ENCODE data around the gene SUMO2. TPM values are rescaled to one million over a fixed set of nuclear protein-coding genes. Genes with fewer than 3 reads are reported as not detected.
"Not testable (repeated sequence)": the region's sequence is repeated elsewhere in the genome, so short reads cannot be mapped to it uniquely, and the experiment has no call there.

SUMO2 gene
- total RNA-seq, 1 experiment from 2014 or later = 650 TPM

DNA sequence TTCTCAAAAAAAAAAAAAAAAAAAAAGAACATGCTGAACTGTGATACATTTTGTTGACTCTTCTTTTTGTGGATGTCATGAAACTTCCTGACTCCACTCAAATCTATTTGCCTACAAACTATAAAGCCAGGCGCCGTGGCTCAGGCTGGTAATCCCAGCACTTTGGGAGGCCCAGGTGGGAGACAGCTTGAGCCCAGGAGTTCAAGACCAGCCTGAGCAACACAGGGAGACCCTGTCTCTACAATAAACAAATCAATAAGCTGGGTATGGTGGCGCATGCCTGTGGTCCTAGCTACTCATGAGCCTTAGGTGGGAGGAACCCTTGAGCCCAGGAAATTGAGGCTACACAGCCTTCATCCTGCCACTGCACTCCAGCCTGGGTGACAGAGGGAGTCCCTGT is 49.8 kb downstream of the SUMO2 start:
- peaks cover 33% of the 10 kb centered on the region for H3K36me3 Mint-ChIP-seq
- H3K4me3 Mint-ChIP-seq = no peak overlapping the region
- H3K4me1 Mint-ChIP-seq = peaks cover 20% of the 10 kb centered on the region
- CTCF ChIA-PET = interaction anchor here (0.9 to 7.3 kb wide), 6 partner anchors 19 to 107 kb away, joined by 4 to 84 read pairs (median 12); partner anchors contain the start of gene ARMC7
- DNase-seq (ENCODE audit: low spot score) (no peak), ATAC-seq (no peak)
- H3K27ac Mint-ChIP-seq = peak overlapping the region; percentile 36; the same call in 1 of the 2 replicates
- TF ChIP-seq NFATC4 (CRISPR knock-in tag; IDR thresholded peaks at IDR 0.05) (0 out of 2 replicates have a peak, but pooled peaks have one; percentile 18), ZBTB43 (CRISPR knock-in tag; IDR thresholded peaks at IDR 0.05) (no peak)
- no peaks in the 10 kb centered on the region for H3K27me3 Mint-ChIP-seq (ENCODE audit: low read depth)
- H3K9me3 Mint-ChIP-seq = no peaks in the 10 kb centered on the region
- POLR2A ChIA-PET = no interaction called here

GRCh38 chr17:75132018-75133000 is 50.5 kb downstream of the SUMO2 start:
- ATAC-seq; DNase-seq (ENCODE audit: low spot score); H3K9me3 Mint-ChIP-seq; H3K27me3 Mint-ChIP-seq (ENCODE audit: low read depth): not testable (repeated sequence)
- peak overlapping the region; percentile 74 for H3K4me3 Mint-ChIP-seq
- peak overlapping the region; percentile 93 for H3K27ac Mint-ChIP-seq
- H3K4me1 Mint-ChIP-seq = peaks cover 20% of the 10 kb centered on the region
- CTCF ChIA-PET = interaction anchor here (0.7 to 7.3 kb wide), 27 partner anchors 10 to 280 kb away, joined by 3 to 84 read pairs (median 6); partner anchors contain the start of genes ARMC7, JPT1, MIF4GD and SLC16A5
- peaks cover 32% of the 10 kb centered on the region for H3K36me3 Mint-ChIP-seq
- POLR2A ChIA-PET = interaction anchor here (0.7 to 2.1 kb wide), 6 partner anchors 18 to 118 kb away, joined by 3 to 8 read pairs (median 4); partner anchors contain the start of genes ARMC7, ATP5PD and KCTD2

GRCh38 chr17:75131278-75132017 is 51.3 kb downstream of the SUMO2 start, which contains the start of gene NT5C:
NT5C (minus strand) TSS chr17:75131742; CDS start chr17:75131707, 35 bp downstream.
- Mint-ChIP-seq H3K27me3 (ENCODE audit: low read depth) (no peaks in the 10 kb centered on the region), H3K27ac (peak within 1 kb of the TSS; percentile 93), H3K4me3 (peak within 1 kb of the TSS; percentile 84), H3K4me1 (peaks cover 20% of the 10 kb centered on the region), H3K36me3 (peaks cover 25% of the 10 kb centered on the region), H3K9me3 (no peaks in the 10 kb centered on the region)
- ATAC-seq = peak; percentile 75
- ChIA-PET CTCF (interaction anchor here (0.7 to 7.3 kb wide), 28 partner anchors 10 to 281 kb away, joined by 3 to 84 read pairs (median 6); partner anchors contain the start of genes ARMC7, HID1, JPT1 and MIF4GD), POLR2A (interaction anchor here (0.5 to 2.1 kb wide), 10 partner anchors 17 to 118 kb away, joined by 3 to 8 read pairs (median 3); partner anchors contain the start of genes ARMC7, ATP5PD and KCTD2)
- peak; percentile 87 for DNase-seq (ENCODE audit: low spot score)
- TF ChIP-seq, protein P1, sequence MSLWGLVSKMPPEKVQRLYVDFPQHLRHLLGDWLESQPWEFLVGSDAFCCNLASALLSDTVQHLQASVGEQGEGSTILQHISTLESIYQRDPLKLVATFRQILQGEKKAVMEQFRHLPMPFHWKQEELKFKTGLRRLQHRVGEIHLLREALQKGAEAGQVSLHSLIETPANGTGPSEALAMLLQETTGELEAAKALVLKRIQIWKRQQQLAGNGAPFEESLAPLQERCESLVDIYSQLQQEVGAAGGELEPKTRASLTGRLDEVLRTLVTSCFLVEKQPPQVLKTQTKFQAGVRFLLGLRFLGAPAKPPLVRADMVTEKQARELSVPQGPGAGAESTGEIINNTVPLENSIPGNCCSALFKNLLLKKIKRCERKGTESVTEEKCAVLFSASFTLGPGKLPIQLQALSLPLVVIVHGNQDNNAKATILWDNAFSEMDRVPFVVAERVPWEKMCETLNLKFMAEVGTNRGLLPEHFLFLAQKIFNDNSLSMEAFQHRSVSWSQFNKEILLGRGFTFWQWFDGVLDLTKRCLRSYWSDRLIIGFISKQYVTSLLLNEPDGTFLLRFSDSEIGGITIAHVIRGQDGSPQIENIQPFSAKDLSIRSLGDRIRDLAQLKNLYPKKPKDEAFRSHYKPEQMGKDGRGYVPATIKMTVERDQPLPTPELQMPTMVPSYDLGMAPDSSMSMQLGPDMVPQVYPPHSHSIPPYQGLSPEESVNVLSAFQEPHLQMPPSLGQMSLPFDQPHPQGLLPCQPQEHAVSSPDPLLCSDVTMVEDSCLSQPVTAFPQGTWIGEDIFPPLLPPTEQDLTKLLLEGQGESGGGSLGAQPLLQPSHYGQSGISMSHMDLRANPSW (CRISPR knock-in tag; conservative IDR thresholded peaks at IDR 0.05; ENCODE audit: low read depth) = no peak
- TF ChIP-seq, protein P2, sequence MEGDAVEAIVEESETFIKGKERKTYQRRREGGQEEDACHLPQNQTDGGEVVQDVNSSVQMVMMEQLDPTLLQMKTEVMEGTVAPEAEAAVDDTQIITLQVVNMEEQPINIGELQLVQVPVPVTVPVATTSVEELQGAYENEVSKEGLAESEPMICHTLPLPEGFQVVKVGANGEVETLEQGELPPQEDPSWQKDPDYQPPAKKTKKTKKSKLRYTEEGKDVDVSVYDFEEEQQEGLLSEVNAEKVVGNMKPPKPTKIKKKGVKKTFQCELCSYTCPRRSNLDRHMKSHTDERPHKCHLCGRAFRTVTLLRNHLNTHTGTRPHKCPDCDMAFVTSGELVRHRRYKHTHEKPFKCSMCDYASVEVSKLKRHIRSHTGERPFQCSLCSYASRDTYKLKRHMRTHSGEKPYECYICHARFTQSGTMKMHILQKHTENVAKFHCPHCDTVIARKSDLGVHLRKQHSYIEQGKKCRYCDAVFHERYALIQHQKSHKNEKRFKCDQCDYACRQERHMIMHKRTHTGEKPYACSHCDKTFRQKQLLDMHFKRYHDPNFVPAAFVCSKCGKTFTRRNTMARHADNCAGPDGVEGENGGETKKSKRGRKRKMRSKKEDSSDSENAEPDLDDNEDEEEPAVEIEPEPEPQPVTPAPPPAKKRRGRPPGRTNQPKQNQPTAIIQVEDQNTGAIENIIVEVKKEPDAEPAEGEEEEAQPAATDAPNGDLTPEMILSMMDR (IDR thresholded peaks at IDR 0.05) = peak; percentile 59
- TF ChIP-seq ETV6 (CRISPR knock-in tag; IDR thresholded peaks at IDR 0.05) (peak; percentile 96), SMAD3 (CRISPR knock-in tag; IDR thresholded peaks at IDR 0.05; ENCODE audit: borderline replicate concordance) (no peak), ZNF416 (CRISPR knock-in tag; IDR thresholded peaks at IDR 0.05) (0 out of 2 replicates have a peak, but pooled peaks have one; percentile 17), NR1H2 (CRISPR knock-in tag; IDR thresholded peaks at IDR 0.05) (no peak), NFE2L1 (CRISPR knock-in tag; IDR thresholded peaks at IDR 0.05) (peak; percentile 66), SOX15 (CRISPR knock-in tag; IDR thresholded peaks at IDR 0.05) (no peak), CDX4 (CRISPR knock-in tag; IDR thresholded peaks at IDR 0.05; ENCODE audit: borderline replicate concordance) (no peak), TCF7 (CRISPR knock-in tag; IDR thresholded peaks at IDR 0.05; ENCODE audit: low read depth) (no peak; the same call in 1 of the 2 replicates), ESRRA (CRISPR knock-in tag; IDR thresholded peaks at IDR 0.05; ENCODE audit: borderline replicate concordance) (peak; percentile 93), IRF2 (CRISPR knock-in tag; IDR thresholded peaks at IDR 0.05; ENCODE audit: borderline replicate concordance, low read depth) (no peak), ZNF396 (CRISPR knock-in tag; IDR thresholded peaks at IDR 0.05; ENCODE audit: borderline replicate concordance) (no peak), ZBTB43 (CRISPR knock-in tag; IDR thresholded peaks at IDR 0.05) (peak; percentile 79; the same call in 1 of the 2 replicates), NFYB (CRISPR knock-in tag; conservative IDR thresholded peaks at IDR 0.05; ENCODE audit: low read depth) (peak; percentile 29; the same call in 1 of the 2 replicates)
- TF ChIP-seq, protein P3, sequence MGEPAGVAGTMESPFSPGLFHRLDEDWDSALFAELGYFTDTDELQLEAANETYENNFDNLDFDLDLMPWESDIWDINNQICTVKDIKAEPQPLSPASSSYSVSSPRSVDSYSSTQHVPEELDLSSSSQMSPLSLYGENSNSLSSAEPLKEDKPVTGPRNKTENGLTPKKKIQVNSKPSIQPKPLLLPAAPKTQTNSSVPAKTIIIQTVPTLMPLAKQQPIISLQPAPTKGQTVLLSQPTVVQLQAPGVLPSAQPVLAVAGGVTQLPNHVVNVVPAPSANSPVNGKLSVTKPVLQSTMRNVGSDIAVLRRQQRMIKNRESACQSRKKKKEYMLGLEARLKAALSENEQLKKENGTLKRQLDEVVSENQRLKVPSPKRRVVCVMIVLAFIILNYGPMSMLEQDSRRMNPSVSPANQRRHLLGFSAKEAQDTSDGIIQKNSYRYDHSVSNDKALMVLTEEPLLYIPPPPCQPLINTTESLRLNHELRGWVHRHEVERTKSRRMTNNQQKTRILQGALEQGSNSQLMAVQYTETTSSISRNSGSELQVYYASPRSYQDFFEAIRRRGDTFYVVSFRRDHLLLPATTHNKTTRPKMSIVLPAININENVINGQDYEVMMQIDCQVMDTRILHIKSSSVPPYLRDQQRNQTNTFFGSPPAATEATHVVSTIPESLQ (CRISPR knock-in tag; IDR thresholded peaks at IDR 0.05) = no peak
